CD14-positive monocyte (primary cell): ENCODE measurements around the gene ITLN1. TPM values are rescaled to one million over a fixed set of nuclear protein-coding genes. Genes with fewer than 3 reads are reported as not detected.

Experiments
- DNase-seq, 3 donors: peaks; one replicate each; pipeline ENCODE4 v3.0.0-alpha.2; 2011 to 2022
- H2AFZ ChIP-seq: 2 replicates; pipeline ENCODE4 v1.6.0; 2012; ENCODE audit warnings: mild to moderate bottlenecking, low read depth, low read length, inconsistent platforms; ENCODE audit not compliant: insufficient read depth, poor library complexity, severe bottlenecking
- H3K27ac ChIP-seq, 2 donors: 1 replicate in 1 of 2; 2 replicates in 1 of 2; pipeline ENCODE4 v1.5.1; 2012 to 2013; ENCODE audit warnings: low read length in 2 of 2, control low read depth in 1 of 2, inconsistent platforms in 1 of 2, low read depth in 1 of 2, mild to moderate bottlenecking in 1 of 2
- H3K27me3 ChIP-seq, 2 donors: one replicate each; pipeline versions ENCODE4 v1.6.0 to v1.6.1; 2011 to 2013; ENCODE audit warnings: low read length in 2 of 2; ENCODE audit not compliant: control insufficient read depth in 2 of 2, insufficient read depth in 2 of 2
- H3K36me3 ChIP-seq, 2 donors: replicated peaks in 1 of 2; 1 replicate in 1 of 2; 2 replicates in 1 of 2; pipeline versions ENCODE4 v1.5.1 to v1.6.1; 2012 to 2013; ENCODE audit warnings: low read length in 2 of 2, control low read depth in 1 of 2, inconsistent platforms in 1 of 2, mild to moderate bottlenecking in 1 of 2; ENCODE audit not compliant: insufficient read depth in 2 of 2, control insufficient read depth in 1 of 2
- H3K4me1 ChIP-seq, 2 donors: 1 replicate in 1 of 2; 2 replicates in 1 of 2; pipeline versions ENCODE4 v1.5.1 to v1.6.1; 2012 to 2013; ENCODE audit warnings: low read length in 2 of 2, control low read depth in 1 of 2, inconsistent platforms in 1 of 2, mild to moderate bottlenecking in 1 of 2, moderate library complexity in 1 of 2; ENCODE audit not compliant: insufficient read depth in 2 of 2, control insufficient read depth in 1 of 2
- H3K4me2 ChIP-seq: replicated peaks from 2 replicates; pipeline ENCODE3; 2012; ENCODE audit warnings: low read length, moderate library complexity, mild to moderate bottlenecking; ENCODE audit not compliant: poor library complexity, severe bottlenecking; ENCODE audit errors: extremely low read depth
- H3K4me3 ChIP-seq, 3 experiments: fragments of 200-600 bp in 1 of 3; sonication (generic) in 1 of 3; replicated peaks in 1 of 3; 1 replicate in 2 of 3; 2 replicates in 1 of 3; pipeline ENCODE4 v1.5.1; 2011 to 2013; ENCODE audit warnings: low read length in 3 of 3, mild to moderate bottlenecking in 3 of 3, control low read depth in 2 of 3, low read depth in 2 of 3, inconsistent platforms in 1 of 3, moderate library complexity in 1 of 3
- H3K79me2 ChIP-seq: 2 replicates; pipeline ENCODE4 v1.6.0; 2012; ENCODE audit warnings: mild to moderate bottlenecking, control low read depth, inconsistent platforms, low read length, moderate library complexity; ENCODE audit not compliant: insufficient read depth
- H3K9ac ChIP-seq: 2 replicates; pipeline ENCODE4 v1.6.0; 2017; ENCODE audit warnings: low read length, mild to moderate bottlenecking; ENCODE audit not compliant: insufficient read depth, poor library complexity, severe bottlenecking
- H3K9me3 ChIP-seq, 2 donors: replicated peaks in 1 of 2; 1 replicate in 1 of 2; 2 replicates in 1 of 2; pipeline versions ENCODE4 v1.5.1 to v1.6.1; 2012 to 2013; ENCODE audit warnings: low read length in 2 of 2, control low read depth in 1 of 2; ENCODE audit not compliant: control insufficient read depth in 1 of 2, insufficient read depth in 1 of 2
- H4K20me1 ChIP-seq: 2 replicates; pipeline ENCODE4 v1.6.0; 2012; ENCODE audit warnings: mild to moderate bottlenecking, low read length, control low read depth, moderate library complexity; ENCODE audit not compliant: insufficient read depth
- H3K27ac Mint-ChIP-seq, 7 donors: one replicate each; pipeline ENCODE4 v1.8.0; 2020; ENCODE audit warnings: mild to moderate bottlenecking in 7 of 7, mixed read lengths in 7 of 7, moderate library complexity in 6 of 7, inconsistent platforms in 2 of 7
- H3K27me3 Mint-ChIP-seq, 3 donors: one replicate each; pipeline ENCODE4 v1.8.0; 2021 to 2022; ENCODE audit warnings: low read depth in 3 of 3, mild to moderate bottlenecking in 3 of 3, mixed read lengths in 3 of 3, moderate library complexity in 3 of 3, inconsistent platforms in 1 of 3
- H3K36me3 Mint-ChIP-seq, 2 donors: one replicate each; pipeline ENCODE4 v1.8.0; 2020; ENCODE audit warnings: mixed read lengths in 2 of 2, inconsistent platforms in 1 of 2, mild to moderate bottlenecking in 1 of 2
- H3K4me1 Mint-ChIP-seq: one replicate; pipeline ENCODE4 v1.8.0; 2020; ENCODE audit warnings: mild to moderate bottlenecking, mixed read lengths
- H3K4me3 Mint-ChIP-seq, 2 donors: one replicate each; pipeline ENCODE4 v1.8.0; 2020; ENCODE audit warnings: mild to moderate bottlenecking in 2 of 2, mixed read lengths in 2 of 2, moderate library complexity in 1 of 2
- H3K9me3 Mint-ChIP-seq, 7 donors: one replicate each; pipeline ENCODE4 v1.8.0; 2020 to 2022; ENCODE audit warnings: mixed read lengths in 7 of 7, mild to moderate bottlenecking in 6 of 7, moderate library complexity in 6 of 7, inconsistent platforms in 2 of 7
- WGBS: methylation state at CpG from one replicate; pipeline ENCODE4 v1.1.5; 2013; ENCODE audit warnings: missing lambda C conversion rate; ENCODE audit not compliant: insufficient coverage; 5-methylcytosine and 5-hydroxymethylcytosine counted together
- intact Hi-C, 2 donors: fragments of 100-400 bp; cut with micrococcal nuclease; formaldehyde crosslinking; loops; one replicate each; pipeline versions ENCODE4 v1.15.0 to v1.15.1; 2023
- polyA plus RNA-seq, 3 donors: library from polyadenylated mRNA; depleted of rRNA in 1 of 3; unstranded in 2 of 3; stranded (reverse) in 1 of 3; fragments of 300-500 nt in 2 of 3; fragments of >200 nt in 1 of 3; fragmentation: Illumina TruSeq in 2 of 3; gene quantifications; 1 replicate in 2 of 3; 2 replicates in 1 of 3; pipeline ENCODE4 v1.2.3, GENCODE V29; 2012 to 2021
- TF ChIP-seq, protein P1 (sequence below): fragments of 200-600 bp; IDR thresholded peaks from one replicate; pipeline ENCODE4 v1.8.0; 2022; ENCODE audit warnings: antibody characterized with exemption, mild to moderate bottlenecking

ITLN1 gene
- polyA plus RNA-seq, 3 donors: 1.2 to 1.6 (median 1.3) TPM

DNA sequence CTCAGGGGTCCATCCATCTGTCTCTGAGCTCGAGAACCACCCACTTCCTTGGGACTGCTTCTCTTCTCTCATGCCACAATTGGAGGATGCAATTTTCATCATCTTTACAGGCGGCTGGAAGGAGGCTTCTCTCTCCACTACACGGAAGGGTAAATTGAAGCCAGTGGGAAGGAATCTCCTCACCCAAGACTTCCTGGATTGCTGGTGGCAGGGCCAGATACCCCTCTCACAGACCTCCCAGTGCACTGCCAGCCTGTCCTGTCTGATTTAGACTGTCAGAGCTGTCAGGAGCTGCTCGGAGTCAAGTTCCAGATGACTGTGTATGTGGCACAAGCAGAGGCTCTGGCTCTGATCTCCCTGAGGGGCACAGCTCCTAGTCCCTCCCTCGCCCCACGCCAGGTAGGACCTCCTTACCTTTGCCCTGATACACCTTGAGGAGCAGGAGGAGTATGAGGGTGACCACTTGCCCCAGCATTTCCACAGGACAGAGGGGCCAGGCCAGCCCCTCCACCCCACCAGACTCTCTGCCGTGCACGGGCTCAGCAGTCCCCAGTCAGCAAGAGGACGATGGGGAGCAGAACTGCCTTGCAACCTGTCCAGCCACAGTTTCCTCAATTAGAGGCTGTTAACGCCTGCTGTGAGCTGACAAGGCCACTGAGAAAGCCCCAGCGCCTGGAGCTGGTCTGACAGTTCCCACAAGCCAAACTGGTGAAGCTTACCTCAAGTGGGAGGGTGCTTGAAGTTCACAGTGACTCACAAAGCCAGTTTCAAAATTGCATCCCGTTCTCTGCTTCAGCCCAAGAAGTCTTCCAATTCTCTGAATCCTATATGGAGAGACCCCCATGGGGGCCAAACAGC is 22.5 kb downstream of the ITLN1 start, which contains the start of gene CD244:
Gene CD244 (minus strand): TSS at position 685 of the 858 bp plus-strand sequence. CDS start 210 bp downstream, at position 475.
- peaks cover 2 to 5% of the 10 kb centered on the region in 2 donors for H3K36me3 Mint-ChIP-seq
- Histone ChIP-seq H3K4me2 (peak within 1 kb of the TSS; percentile 82), H3K9me3 (no peaks in the 10 kb centered on the region), H3K79me2 (peaks cover 41% of the 10 kb centered on the region), H3K36me3 (peaks cover 0 to 2% of the 10 kb centered on the region in 2 donors), H4K20me1 (no peaks in the 10 kb centered on the region), H3K9ac (peak within 1 kb of the TSS; percentile 70), H3K4me3 (peak within 1 kb of the TSS; percentile 56 to 78 (median 58)), H3K27ac (peak within 1 kb of the TSS; percentile 95 to 98), H3K4me1 (peaks cover 85 to 89% of the 10 kb centered on the region in 2 donors), H2AFZ (peak within 1 kb of the TSS; percentile 66), H3K27me3 (no peaks in the 10 kb centered on the region)
- WGBS: 0% methylated on average over 7 of the region's 12 CpGs
- H3K27ac Mint-ChIP-seq: peak within 1 kb of the TSS; percentile 92 to 99 (median 98)
- peak; percentile 88 to 97 (median 94) for DNase-seq
- H3K9me3 Mint-ChIP-seq: peaks cover 0 to 2% (median 0%) of the 10 kb centered on the region in 7 donors
- peak within 1 kb of the TSS; percentile 84 to 99 for H3K4me3 Mint-ChIP-seq
- H3K27me3 Mint-ChIP-seq: peaks cover 0 to 3% (median 0%) of the 10 kb centered on the region in 3 donors
- intact Hi-C loops: loop anchor here in 1 of 2 donors (5.0 to 10.0 kb wide), 2 partner anchors 178 to 285 kb away; partner anchors contain the start of gene CD84
- H3K4me1 Mint-ChIP-seq: peaks cover 88% of the 10 kb centered on the region
- TF ChIP-seq, protein P1, sequence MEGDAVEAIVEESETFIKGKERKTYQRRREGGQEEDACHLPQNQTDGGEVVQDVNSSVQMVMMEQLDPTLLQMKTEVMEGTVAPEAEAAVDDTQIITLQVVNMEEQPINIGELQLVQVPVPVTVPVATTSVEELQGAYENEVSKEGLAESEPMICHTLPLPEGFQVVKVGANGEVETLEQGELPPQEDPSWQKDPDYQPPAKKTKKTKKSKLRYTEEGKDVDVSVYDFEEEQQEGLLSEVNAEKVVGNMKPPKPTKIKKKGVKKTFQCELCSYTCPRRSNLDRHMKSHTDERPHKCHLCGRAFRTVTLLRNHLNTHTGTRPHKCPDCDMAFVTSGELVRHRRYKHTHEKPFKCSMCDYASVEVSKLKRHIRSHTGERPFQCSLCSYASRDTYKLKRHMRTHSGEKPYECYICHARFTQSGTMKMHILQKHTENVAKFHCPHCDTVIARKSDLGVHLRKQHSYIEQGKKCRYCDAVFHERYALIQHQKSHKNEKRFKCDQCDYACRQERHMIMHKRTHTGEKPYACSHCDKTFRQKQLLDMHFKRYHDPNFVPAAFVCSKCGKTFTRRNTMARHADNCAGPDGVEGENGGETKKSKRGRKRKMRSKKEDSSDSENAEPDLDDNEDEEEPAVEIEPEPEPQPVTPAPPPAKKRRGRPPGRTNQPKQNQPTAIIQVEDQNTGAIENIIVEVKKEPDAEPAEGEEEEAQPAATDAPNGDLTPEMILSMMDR: no peak

- Mint-ChIP-seq H3K36me3 (peaks cover 2 to 5% of the 10 kb centered on the region in 2 donors), H3K4me1 (peaks cover 77% of the 10 kb centered on the region), H3K27me3 (peaks cover 0 to under 1% (median 0%) of the 10 kb centered on the region in 3 donors), H3K9me3 (peaks cover 0 to 2% (median 0%) of the 10 kb centered on the region in 7 donors), H3K4me3 (peak overlapping the region; percentile 69 to 87), H3K27ac (peak overlapping the region; percentile 80 to 89 (median 86))
- H3K9me3 ChIP-seq: no peaks in the 10 kb centered on the region
- intact Hi-C loops: loop anchor here in 1 of 2 donors (5.0 to 10.0 kb wide), 2 partner anchors 176 to 284 kb away; partner anchors contain the start of gene CD84
- TF ChIP-seq, protein P1: no peak
- peak overlapping the region; percentile 3 to 73 (median 56) for H3K4me3 ChIP-seq
- H4K20me1 ChIP-seq: peaks cover 13% of the 10 kb centered on the region
- 89% methylated on average over 2 of the region's 5 CpGs for WGBS
- H3K9ac ChIP-seq: peak overlapping the region; percentile 16
- H3K4me1 ChIP-seq: peaks cover 93 to 97% of the 10 kb centered on the region in 2 donors
- H3K27me3 ChIP-seq: no peaks in the 10 kb centered on the region
- H2AFZ ChIP-seq: no peak overlapping the region
- peaks cover 56% of the 10 kb centered on the region for H3K79me2 ChIP-seq
- peak overlapping the region; percentile 83 for H3K4me2 ChIP-seq
- H3K36me3 ChIP-seq: peaks cover 6 to 14% of the 10 kb centered on the region in 2 donors
- peak in 1 of 3 donors; percentile 25 for DNase-seq
- H3K27ac ChIP-seq: peak overlapping the region; percentile 77 to 98
These were observed 24.0 kb downstream of the ITLN1 start for GRCh38 chr1:160860840-160861505.
